NCI-H2196 (cell line): Measurements from ENCODE around the gene DYNLT2B.
A peak's percentile ranks its signal among the peaks of the same experiment; 100 is the strongest.
"Not testable (repeated sequence)": the region's sequence is repeated elsewhere in the genome, so short reads cannot be mapped to it uniquely, and the experiment has no call there.

Experiments
- DNase-seq: peaks from one replicate; lab custom pipeline; 2025; ENCODE audit not compliant: unreplicated experiment; lab: John Stamatoyannopoulos, UW

The DYNLT2B gene

DNA sequence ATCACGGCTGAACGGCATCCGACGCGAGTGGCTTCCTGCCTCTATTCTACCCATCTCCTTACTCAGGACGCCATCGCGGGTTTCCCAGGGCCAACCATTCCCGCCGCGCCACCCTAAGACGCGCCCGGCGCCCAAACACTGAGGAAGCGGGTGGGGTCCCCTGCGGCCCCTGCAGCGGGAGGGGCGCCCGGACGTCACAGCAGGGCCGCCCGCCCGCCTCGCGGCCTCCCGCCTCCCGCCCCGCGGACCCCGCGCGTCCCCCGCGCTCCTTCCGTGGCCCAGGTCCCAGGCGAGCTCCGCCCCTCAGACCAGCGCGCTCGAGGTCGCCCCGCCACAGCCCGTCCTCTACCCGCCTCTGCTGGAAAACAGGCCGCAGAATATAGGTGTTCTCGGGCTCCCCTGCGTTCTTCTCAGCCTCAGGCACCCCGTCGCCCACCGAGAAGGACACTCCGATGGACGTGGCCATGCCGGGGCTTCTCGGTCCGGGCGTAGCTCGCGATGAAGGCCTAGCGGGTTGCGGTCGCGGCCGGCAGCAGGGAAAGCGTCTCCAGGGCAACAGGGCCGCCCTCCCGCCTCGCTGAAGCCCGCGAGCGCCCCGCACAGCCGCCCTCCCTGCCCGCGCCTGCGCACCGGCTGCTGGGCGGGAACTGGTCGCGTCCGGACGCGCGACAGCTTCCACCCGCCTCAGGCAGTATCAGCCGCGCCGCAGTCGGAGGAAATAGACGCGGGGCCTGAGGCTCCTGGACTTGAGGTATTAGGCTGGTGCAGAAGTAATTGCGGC is at the start of gene DYNLT2B:
DYNLT2B (minus strand) TSS at position 554 of the 781 bp plus-strand sequence; CDS start at position 466, 88 bp downstream.
- DNase-seq = peak; percentile 98

- DNase-seq = no peak
These were observed 47.7 kb upstream of the DYNLT2B start for GRCh38 chr3:196365736-196366135.

DNA sequence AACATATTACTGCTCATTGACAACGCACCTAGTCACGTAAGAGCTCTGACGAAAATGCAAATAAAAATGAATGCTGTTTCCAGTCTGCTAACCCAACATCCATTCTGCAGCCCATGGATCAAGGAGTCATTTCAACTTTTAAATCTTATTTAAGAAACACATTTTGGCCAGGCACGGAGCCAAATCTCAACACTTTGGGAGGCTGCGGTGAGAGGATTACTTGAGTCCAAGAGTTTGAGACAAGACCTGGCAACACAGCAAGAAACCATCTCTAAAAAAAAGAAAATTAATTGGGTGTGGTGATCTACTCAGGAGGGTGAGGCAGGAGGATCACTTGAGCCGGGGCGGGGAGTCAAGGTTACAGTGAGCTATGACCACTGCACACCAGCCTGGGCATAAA is 42.5 kb upstream of the DYNLT2B start:
- no peak for DNase-seq

DNA sequence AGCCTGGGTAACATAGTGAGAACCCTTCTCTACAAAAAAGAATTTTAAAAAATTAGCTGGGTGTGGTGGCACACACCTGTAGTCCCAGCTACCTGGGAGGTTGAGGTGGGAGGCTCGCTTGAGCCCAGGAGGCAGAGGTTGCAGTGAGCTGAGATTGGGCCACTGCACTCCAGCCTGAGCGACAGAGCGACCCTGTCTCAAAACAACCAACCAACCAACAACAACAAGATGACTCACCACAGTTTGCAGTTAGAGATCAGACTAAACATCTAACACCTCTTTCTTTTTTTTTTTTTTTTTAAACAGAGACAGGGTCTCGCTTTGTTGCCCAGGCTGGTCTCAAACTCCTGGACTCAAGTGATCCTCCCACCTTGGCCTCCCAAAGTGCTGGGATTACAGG is 40.5 kb upstream of the DYNLT2B start:
- DNase-seq = not testable (repeated sequence)

- no peak for DNase-seq
These were observed 39.9 kb upstream of the DYNLT2B start for GRCh38 chr3:196357905-196358304.

DNA sequence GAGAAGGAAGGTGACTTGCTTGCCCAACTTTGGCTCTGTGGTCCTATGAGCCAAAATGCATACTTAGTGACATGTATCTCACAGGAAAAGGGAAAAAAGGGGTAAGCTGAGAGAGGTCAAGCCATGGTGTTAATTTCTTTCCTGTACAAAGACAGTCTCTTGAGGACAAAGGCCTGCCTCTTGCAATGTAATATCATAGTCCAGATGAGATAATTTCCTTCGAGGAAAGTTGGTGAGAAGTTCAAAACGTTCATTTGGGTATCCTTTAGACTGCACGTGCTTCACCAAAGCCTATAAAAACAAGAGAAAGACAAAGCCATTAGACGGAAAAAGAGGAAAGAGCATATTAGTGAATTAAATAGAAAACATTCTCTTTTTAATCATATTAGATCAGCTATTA is 38.5 kb upstream of the DYNLT2B start:
- DNase-seq = no peak

DNA sequence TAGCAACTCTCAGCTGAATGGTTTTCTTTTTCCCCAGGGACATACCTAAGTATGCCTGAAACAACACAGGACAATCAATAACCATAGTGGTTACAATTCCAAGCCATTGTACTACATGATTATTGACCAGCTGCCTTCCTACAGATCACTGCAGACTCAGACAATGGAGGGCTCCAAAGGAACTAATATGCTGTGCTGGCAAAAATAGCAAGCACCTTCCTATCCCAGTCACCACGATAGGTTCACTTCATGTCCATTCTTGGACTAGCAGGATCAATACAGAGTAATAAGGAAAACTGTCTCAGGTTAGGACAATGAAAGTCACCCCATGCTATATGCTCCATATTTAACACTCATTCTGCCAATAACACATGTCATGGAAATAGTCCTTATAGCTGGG is 37.6 kb upstream of the DYNLT2B start:
- DNase-seq = no peak

DNA sequence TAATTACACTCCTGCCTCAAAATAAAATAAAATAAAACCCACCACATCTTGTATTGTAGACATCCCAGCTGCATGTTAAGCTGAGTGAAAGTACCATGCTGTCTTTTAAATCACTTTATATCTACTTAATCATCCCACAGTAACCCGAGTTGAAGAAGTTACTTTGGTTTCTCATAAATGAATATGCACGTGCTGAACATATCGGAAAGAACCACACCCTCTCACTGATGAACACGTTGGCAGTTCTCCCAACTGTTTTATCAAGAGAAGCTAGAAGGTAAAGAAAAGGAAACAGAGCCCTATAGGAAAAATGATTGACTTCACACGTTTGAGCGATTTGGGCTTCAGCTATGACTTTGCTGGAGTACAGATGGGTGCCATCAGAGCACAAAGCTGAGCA is 36.1 kb upstream of the DYNLT2B start:
- no peak for DNase-seq

DNA sequence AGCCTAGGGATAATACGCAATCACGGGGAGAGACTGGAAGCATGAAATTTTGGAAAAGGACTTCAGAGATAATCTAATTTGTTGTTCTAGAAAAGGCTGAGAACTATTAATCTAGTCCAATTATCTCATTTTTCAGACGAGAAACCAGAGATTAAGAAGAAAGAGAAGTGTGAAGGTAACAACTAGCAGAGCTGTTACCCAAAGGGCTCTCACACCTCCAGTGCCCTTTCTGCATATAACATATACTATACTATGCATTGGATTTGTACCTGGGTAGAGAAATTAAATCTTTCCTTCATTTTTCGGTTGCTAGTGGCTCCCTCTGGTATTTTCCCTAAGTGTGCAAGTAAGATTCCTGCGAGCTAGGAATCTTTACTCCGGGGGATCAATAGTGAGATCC is 33.5 kb upstream of the DYNLT2B start:
- DNase-seq = no peak

GRCh38 chr3:196350067-196350466 is 32.0 kb upstream of the DYNLT2B start:
- DNase-seq = no peak

DNA sequence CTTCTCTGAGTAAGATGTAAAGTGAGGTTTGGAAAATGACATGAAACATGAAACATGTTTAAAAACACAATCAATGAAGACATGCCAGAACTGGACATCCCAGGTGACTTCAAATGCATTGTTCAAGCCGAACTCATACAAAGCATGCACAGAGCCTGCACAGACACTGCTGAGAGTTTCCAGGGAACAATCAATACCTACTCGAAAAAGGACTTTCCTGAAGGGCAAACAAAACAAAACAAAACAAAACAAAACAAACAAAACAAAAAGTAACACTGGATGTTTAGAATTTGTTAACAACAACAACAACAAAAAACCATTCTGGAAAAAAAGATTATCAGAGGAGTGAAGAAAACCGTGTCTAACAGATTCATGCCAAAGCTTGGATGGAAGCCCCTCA is 30.7 kb upstream of the DYNLT2B start:
- no peak for DNase-seq

DNA sequence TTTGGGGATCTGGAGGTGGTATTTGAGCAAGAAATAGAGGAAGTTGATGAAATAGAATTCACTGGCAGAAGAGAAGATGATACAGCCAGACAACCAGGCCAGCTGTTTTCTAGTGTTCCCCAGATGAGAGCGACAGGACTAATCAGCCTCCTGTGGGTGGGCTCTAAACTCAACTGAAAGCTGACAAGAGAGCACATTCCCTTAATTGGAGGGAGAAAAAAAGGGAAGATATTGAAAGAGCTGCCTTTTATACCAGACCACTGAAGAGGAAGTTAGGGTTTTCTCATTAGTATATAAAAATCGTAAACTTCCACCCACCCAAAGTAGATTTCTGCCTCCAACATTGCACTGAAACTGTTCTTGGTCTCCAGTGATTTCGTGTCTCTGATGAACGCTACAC is 26.6 kb upstream of the DYNLT2B start:
- DNase-seq = no peak

DNA sequence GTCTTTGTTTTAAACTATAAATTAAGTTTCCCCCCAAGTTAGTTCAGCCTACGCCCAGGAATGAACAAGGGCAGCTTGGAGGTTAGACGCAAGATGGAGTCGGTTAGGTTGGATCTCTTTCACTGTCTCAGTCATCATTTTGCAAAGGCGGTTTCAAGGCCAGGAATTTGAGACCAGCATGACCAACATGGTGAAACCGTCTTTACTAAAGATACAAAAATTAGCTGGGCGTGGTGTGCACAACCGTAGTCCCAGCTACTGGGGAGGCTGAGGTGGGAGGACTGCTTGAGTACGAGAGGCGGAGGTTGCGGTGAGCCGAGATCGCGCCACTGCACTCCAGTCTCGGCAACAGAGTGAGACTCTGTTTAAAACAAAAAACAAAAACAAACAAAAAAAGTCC is 25.9 kb upstream of the DYNLT2B start:
- not testable (repeated sequence) for DNase-seq

DNA sequence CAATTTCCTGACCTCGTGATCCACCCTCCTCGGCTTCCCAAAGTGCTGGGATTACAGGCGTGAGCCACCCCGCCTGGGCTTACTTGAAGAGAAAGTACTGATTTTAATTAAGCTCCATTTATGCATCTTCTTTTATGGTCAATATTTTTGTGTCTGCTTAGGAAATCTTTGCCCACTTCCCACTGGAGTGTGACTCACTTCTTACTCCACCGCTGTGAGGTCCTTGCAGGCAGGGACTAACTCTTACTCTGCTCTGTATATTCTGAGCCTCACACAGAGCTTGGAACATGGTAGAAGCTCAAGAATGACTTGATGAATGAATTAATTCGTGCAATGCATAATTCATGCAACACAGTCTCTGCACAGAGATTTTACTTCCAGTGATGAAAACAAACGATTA is 23.1 kb upstream of the DYNLT2B start:
- DNase-seq = no peak

GRCh38 chr3:196340466-196340865 is 22.4 kb upstream of the DYNLT2B start:
- no peak for DNase-seq

DNA sequence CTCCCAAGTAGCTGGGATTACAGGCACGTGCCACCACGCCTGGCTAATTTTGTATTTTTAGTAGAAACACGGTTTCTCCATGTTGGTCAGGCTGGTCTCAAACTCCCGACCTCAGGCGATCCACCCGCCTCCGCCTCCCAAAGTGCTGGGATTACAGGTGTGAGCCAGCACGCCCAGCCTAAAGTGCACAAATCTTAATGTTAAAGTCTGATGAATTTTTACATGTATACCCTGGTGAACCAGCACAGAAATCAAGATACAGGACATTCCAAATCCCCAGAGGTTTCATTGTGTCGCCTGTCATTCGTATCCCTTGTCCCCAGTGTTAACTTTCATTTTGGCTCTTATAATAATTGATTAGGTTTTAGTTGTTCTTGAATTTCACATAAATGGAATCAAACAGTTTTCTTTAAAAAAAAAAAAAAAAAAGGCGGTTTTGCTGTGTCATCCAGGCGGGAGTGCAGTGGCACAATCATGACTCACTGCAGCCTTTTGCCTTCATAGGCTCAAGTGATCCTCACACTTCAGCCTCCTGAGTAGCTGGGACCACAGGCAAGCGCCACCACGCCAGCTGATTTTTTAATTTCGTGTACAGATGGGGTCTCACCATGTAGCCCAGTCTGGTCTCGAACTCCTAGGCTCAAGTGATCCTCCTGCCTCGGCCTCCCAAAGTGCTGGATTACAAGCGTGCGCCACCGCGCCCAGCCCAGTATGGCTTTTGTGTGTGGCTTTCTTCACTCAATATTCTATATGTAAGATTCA is 21.6 kb upstream of the DYNLT2B start:
- no peak for DNase-seq

DNA sequence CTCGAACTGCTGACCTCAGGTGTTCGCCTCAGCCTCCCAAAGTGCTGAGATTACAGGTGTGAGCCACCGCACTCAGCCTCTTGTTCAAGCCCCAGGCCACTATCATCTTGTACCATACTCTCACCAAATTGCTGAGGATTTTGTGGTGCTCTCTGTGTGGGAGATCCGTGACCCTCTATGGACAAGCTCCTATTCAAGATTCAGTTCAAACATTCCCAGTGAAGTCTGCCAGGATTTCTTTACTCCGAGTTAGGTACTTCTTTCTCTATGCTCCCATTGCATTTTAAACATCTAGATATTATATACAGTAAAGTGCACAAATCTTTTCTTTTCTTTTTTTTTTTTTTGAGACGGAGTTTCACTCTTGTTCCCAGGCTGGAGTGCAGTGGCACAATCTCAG is 21.0 kb upstream of the DYNLT2B start:
- no peak for DNase-seq

GRCh38 chr3:196336319-196337145 is 18.5 kb upstream of the DYNLT2B start:
- no peak for DNase-seq

DNA sequence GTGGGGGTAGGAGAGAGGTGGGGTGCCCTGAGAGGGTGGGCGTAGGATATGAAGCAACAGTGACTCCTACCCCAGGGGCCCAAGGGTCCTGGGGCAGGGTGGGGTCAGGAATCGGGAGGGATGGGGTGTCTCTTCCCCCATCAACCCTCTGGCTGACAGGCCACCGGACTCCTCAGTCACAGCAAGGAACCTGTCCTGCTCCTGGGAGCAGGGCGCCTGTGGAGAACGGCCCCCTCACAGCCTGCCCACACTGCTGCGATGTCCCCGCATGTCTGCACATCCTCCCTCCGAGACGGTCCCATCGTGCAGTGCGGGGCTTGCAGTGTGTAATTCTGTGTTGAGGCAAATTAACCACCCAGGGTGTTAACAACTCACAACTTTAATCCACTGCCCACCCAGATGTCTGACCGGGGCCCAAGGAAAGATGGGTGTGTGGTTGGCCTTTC is 17.5 kb upstream of the DYNLT2B start:
- DNase-seq = no peak

- DNase-seq = no peak
These were observed 16.9 kb upstream of the DYNLT2B start for GRCh38 chr3:196334982-196335381.

DNA sequence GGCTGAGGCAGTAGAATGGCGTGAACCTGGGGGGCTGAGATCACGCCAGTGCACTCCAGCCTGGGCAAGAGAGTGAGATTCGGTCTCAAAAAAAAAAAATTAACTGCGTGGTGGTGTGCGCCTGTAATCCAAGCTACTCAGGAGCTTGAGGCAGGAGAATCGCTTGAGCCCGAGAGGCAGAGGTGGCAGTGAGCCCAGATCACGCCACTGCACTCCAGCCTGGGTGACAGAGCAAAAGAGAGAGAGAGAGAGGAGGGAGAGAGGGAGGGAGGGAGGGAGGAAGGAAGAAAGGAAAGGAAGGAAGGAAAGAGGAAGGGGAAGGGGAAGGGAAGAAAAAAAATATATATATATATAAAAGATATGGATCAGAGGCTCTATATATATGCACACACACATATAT is 14.1 kb upstream of the DYNLT2B start:
- DNase-seq = peak; percentile 36

DNA sequence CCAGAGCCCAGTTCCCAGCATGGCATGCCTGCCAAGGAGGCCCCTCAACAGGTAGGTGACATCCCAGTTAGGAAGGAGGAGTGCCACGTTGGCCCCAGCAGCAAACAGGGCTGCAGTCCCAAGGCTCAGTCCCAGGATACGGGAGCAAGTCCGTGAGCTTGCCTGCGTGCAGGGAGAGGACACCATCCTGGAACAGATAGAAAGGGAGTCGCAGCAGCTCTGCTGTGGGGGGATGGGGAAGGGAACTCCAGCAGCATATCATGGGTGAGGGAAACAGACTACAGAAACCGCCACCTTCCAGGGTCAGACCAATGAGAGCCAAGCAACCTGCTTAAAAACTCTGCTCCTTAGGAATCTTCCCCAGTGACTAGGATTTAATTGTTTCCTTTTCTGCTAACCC is 9.4 kb upstream of the DYNLT2B start:
- no peak for DNase-seq
